Naive thymus-derived CD8-positive, alpha-beta T cell (primary cell): ENCODE measurements around the gene KIF6. TPM values are rescaled to one million over a fixed set of nuclear protein-coding genes. Genes with fewer than 3 reads are reported as not detected.

ENCODE experiments used
- ATAC-seq, 2 donors: fragments of 150-1000 bp; cut with Tn5 transposase in 1 of 2; sonication (Bioruptor Pico), chemical (Tn5 transposase) in 1 of 2; 1 replicate in 1 of 2; 2 replicates in 1 of 2; pipeline ENCODE4 v1.10.0; 2021; ENCODE audit warnings: mild to moderate bottlenecking in 2 of 2, moderate library complexity in 2 of 2
- POLR2A ChIA-PET: fragments of 350-600 bp; sonication (Branson Sonifier 250); formaldehyde crosslinking; loops from one replicate; lab custom pipeline; 2021; ENCODE audit warnings: antibody characterized with exemption; lab: Charles Lee
- DNase-seq, 10 donors: peaks; one replicate each; pipeline versions ENCODE4 v3.0.0 to v3.0.0-alpha.2; 2020 to 2022
- H3K27ac Mint-ChIP-seq, 10 donors: one replicate each; pipeline ENCODE4 v1.8.0; 2020 to 2022; ENCODE audit warnings: mild to moderate bottlenecking in 10 of 10, mixed read lengths in 10 of 10, moderate library complexity in 4 of 10, inconsistent platforms in 1 of 10
- H3K27me3 Mint-ChIP-seq, 5 donors: one replicate each; pipeline ENCODE4 v1.8.0; 2021 to 2022; ENCODE audit warnings: mixed read lengths in 5 of 5
- H3K36me3 Mint-ChIP-seq, 3 donors: one replicate each; pipeline ENCODE4 v1.8.0; 2020 to 2022; ENCODE audit warnings: mixed read lengths in 3 of 3, mild to moderate bottlenecking in 2 of 3, inconsistent platforms in 1 of 3
- H3K4me1 Mint-ChIP-seq, 4 donors: one replicate each; pipeline ENCODE4 v1.8.0; 2021 to 2022; ENCODE audit warnings: mixed read lengths in 4 of 4
- H3K4me3 Mint-ChIP-seq, 10 donors: one replicate each; pipeline ENCODE4 v1.8.0; 2020 to 2022; ENCODE audit warnings: mild to moderate bottlenecking in 10 of 10, mixed read lengths in 10 of 10, moderate library complexity in 6 of 10, inconsistent platforms in 1 of 10
- H3K9me3 Mint-ChIP-seq, 9 donors: one replicate each; pipeline ENCODE4 v1.8.0; 2020 to 2022; ENCODE audit warnings: mixed read lengths in 9 of 9, mild to moderate bottlenecking in 3 of 9, inconsistent platforms in 1 of 9, moderate library complexity in 1 of 9
- polyA plus RNA-seq, 3 donors: library from polyadenylated mRNA; unstranded; fragments of 300-500 nt; fragmentation: Illumina TruSeq; gene quantifications; one replicate each; pipeline ENCODE4 v1.2.3, GENCODE V29; 2021
- total RNA-seq, 8 experiments: library from RNA in 2 of 8; stranded (reverse) in 2 of 8; gene quantifications; one replicate each; pipeline ENCODE4 v1.2.3 and lab custom pipeline; 2021 to 2026

KIF6 gene
- total and polyA plus RNA-seq, 5 experiments from 2014 or later: 0.39 TPM; not detected in 4

DNA sequence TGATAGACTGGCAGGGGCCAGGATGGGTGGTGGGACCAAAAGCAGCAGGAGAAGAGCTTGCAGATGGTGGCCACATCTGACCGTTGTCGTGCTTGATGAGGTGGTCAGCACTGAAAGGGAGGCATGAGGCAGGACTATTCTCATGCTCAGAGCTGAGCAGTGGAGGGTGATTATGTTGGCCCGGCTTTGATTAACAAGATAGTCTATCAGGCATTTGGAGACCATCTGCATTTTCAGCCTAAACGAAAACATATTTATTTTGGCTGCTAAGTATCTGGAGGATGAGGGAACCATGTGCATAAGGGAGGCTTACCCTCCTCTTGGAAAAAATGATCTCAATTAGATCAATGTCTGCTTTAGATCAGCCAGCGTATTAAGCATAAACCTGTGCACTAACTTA lies 261.1 kb downstream of the KIF6 start:
- Mint-ChIP-seq H3K27ac (no peak overlapping the region), H3K4me1 (peaks cover 0 to 2% (median 0%) of the 10 kb centered on the region in 4 donors), H3K36me3 (peaks cover 0 to 2% (median 0%) of the 10 kb centered on the region in 3 donors), H3K27me3 (peaks cover 5 to 25% (median 16%) of the 10 kb centered on the region in 5 donors), H3K4me3 (no peak overlapping the region), H3K9me3 (peaks cover 3 to 21% (median 14%) of the 10 kb centered on the region in 9 donors)
- POLR2A ChIA-PET: no interaction called here
- DNase-seq (no peak), ATAC-seq (no peak)

- POLR2A ChIA-PET: no interaction called here
- ATAC-seq (no peak), DNase-seq (no peak)
- Mint-ChIP-seq H3K4me1 (no peaks in the 10 kb centered on the region), H3K36me3 (peaks cover 0 to 19% (median 0%) of the 10 kb centered on the region in 3 donors), H3K9me3 (peaks cover 4 to 14% (median 10%) of the 10 kb centered on the region in 9 donors), H3K27me3 (peaks cover 11 to 53% (median 27%) of the 10 kb centered on the region in 5 donors), H3K27ac (no peak overlapping the region), H3K4me3 (no peak overlapping the region)
Observed at GRCh38 chr6:39453956-39454524, 271.2 kb downstream of the KIF6 start.

DNA sequence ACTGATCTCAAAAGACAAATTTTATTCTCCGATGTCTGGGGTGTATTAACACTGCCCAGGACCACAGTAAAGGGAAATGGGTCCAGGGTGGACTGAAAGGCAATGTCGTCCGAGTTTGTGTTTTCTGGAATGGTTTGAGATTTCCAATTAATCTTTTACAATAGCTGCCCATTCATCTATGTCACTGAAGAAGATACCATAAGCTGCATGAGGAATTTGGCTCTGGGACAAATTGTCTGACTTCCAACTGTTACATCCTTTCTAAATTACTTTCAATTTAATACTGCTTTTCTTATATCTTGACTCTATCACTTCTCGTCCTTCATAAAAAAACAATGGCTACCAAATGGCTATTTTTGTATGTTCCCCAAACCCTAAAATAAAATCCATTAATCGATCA lies 272.0 kb downstream of the KIF6 start:
- DNase-seq (no peak), ATAC-seq (no peak)
- peaks cover 0 to 19% (median 0%) of the 10 kb centered on the region in 3 donors for H3K36me3 Mint-ChIP-seq
- no peaks in the 10 kb centered on the region for H3K4me1 Mint-ChIP-seq
- H3K27ac Mint-ChIP-seq: no peak overlapping the region
- POLR2A ChIA-PET: no interaction called here
- H3K9me3 Mint-ChIP-seq: peaks cover 4 to 14% (median 10%) of the 10 kb centered on the region in 9 donors
- no peak overlapping the region for H3K4me3 Mint-ChIP-seq
- peaks cover 14 to 61% (median 33%) of the 10 kb centered on the region in 5 donors for H3K27me3 Mint-ChIP-seq

DNA sequence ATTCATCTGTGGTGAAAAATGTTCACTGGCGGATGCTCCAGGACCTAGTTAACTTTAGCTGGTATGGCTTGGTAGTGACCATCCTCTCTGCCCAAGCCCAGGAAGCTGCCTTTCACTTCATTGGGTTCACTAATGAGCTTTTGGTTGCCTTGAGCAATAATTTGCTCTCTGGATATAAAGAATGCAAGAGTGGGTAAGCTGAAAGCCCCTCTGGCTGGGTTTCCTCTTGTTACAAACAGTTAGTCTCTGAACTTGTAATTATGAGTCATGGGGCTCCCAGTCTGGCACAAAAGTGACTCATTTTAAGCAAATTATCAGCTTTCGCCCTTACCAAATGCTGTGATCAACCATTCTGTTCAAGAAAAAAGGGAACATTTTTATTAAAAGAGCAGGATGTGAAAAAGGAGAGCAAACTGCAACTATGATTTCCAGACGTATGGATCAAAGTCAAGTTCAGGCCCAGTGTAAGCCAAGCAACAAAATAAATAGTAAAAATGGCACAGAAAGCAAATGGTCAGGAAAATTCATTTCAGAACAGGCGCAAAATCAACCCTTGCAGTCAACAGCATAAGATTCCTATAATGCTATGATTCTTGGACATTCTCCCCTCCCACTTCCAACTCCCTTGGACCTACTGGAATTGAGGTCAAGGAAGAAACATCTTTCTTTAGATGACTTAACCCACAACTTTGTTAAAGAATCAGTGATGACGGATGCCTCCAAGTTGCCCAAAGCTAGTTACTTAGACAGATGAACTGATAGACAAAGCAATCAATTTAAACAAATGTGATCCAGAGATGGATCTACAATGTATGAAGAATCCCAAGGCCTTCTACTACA lies 272.7 kb downstream of the KIF6 start:
- H3K27me3 Mint-ChIP-seq: peaks cover 14 to 68% (median 37%) of the 10 kb centered on the region in 5 donors
- no peak overlapping the region for H3K4me3 Mint-ChIP-seq
- peaks cover 0 to 19% (median 0%) of the 10 kb centered on the region in 3 donors for H3K36me3 Mint-ChIP-seq
- DNase-seq (no peak), ATAC-seq (no peak)
- H3K27ac Mint-ChIP-seq: no peak overlapping the region
- no peaks in the 10 kb centered on the region for H3K4me1 Mint-ChIP-seq
- peaks cover 4 to 14% (median 10%) of the 10 kb centered on the region in 9 donors for H3K9me3 Mint-ChIP-seq
- POLR2A ChIA-PET: no interaction called here

DNA sequence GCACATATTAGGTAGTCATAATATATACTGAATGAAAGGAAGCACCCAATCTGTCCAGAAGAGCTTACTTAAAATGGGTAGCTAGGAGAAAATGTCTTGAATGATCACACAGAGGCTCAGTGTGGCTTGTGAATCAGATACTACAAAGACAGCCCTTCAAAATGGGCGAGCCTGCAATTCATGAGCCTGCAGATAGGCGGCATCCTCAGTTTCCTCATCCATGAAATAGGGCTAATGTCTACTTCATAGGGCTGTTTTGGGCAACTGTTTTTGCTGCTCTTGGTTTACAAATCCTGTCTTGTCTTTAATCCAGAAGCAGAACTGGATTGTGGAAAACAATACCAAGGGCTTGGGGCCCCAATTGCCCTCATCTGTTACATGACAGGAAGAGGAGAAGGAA lies 273.4 kb downstream of the KIF6 start:
- DNase-seq (no peak), ATAC-seq (no peak)
- no peaks in the 10 kb centered on the region for H3K4me1 Mint-ChIP-seq
- peaks cover 4 to 14% (median 10%) of the 10 kb centered on the region in 9 donors for H3K9me3 Mint-ChIP-seq
- no peak overlapping the region for H3K4me3 Mint-ChIP-seq
- H3K27me3 Mint-ChIP-seq: peaks cover 14 to 71% (median 37%) of the 10 kb centered on the region in 5 donors
- H3K27ac Mint-ChIP-seq: no peak overlapping the region
- POLR2A ChIA-PET: no interaction called here
- peaks cover 0 to 19% (median 0%) of the 10 kb centered on the region in 3 donors for H3K36me3 Mint-ChIP-seq

- DNase-seq (no peak), ATAC-seq (no peak)
- H3K4me1 Mint-ChIP-seq: no peaks in the 10 kb centered on the region
- peaks cover 15 to 66% (median 38%) of the 10 kb centered on the region in 5 donors for H3K27me3 Mint-ChIP-seq
- peaks cover under 1 to 10% (median 5%) of the 10 kb centered on the region in 9 donors for H3K9me3 Mint-ChIP-seq
- H3K4me3 Mint-ChIP-seq: no peak overlapping the region
- no peak overlapping the region for H3K27ac Mint-ChIP-seq
- peaks cover 0 to 16% (median 0%) of the 10 kb centered on the region in 3 donors for H3K36me3 Mint-ChIP-seq
- POLR2A ChIA-PET: no interaction called here
Observed at GRCh38 chr6:39449022-39449421, 276.2 kb downstream of the KIF6 start.

DNA sequence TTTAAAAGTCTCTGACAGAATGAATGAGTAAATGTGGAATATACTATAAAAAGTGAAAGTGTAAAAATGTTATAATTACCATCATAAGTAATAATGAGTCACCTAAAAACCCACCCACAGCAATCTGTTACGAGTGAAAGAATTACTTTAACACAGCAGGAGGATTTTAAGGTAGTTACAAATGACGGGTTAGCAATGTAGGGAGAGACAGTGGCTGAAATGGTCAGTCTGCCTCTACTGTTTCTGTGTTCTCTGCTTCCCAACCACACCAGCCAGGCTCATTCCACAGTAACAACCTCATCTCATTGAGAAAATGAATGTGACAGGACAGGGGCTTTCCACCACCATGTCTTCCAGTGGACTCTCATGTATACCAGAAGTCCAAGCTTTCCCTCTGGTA lies 278.3 kb downstream of the KIF6 start:
- ATAC-seq: no peak
- DNase-seq: no peak
- H3K36me3 Mint-ChIP-seq: no peaks in the 10 kb centered on the region
- H3K4me1 Mint-ChIP-seq: no peaks in the 10 kb centered on the region
- POLR2A ChIA-PET: no interaction called here
- no peaks in the 10 kb centered on the region for H3K9me3 Mint-ChIP-seq
- H3K27me3 Mint-ChIP-seq: peaks cover 11 to 45% (median 28%) of the 10 kb centered on the region in 5 donors
- no peak overlapping the region for H3K27ac Mint-ChIP-seq
- H3K4me3 Mint-ChIP-seq: no peak overlapping the region

GRCh38 chr6:39445667-39446066 lies 279.5 kb downstream of the KIF6 start:
- H3K27me3 Mint-ChIP-seq: peaks cover 13 to 32% (median 26%) of the 10 kb centered on the region in 5 donors
- no peak overlapping the region for H3K4me3 Mint-ChIP-seq
- no peaks in the 10 kb centered on the region for H3K4me1 Mint-ChIP-seq
- no peaks in the 10 kb centered on the region for H3K9me3 Mint-ChIP-seq
- DNase-seq (no peak), ATAC-seq (no peak)
- no peaks in the 10 kb centered on the region for H3K36me3 Mint-ChIP-seq
- POLR2A ChIA-PET: no interaction called here
- H3K27ac Mint-ChIP-seq: peak overlapping the region in 1 of 10 donors; percentile 4

GRCh38 chr6:39444479-39445019 lies 280.7 kb downstream of the KIF6 start:
- POLR2A ChIA-PET: no interaction called here
- Mint-ChIP-seq H3K4me1 (no peaks in the 10 kb centered on the region), H3K4me3 (no peak overlapping the region), H3K27ac (no peak overlapping the region), H3K9me3 (no peaks in the 10 kb centered on the region), H3K27me3 (peaks cover 14 to 28% (median 24%) of the 10 kb centered on the region in 5 donors), H3K36me3 (no peaks in the 10 kb centered on the region)
- ATAC-seq (no peak), DNase-seq (no peak)

DNA sequence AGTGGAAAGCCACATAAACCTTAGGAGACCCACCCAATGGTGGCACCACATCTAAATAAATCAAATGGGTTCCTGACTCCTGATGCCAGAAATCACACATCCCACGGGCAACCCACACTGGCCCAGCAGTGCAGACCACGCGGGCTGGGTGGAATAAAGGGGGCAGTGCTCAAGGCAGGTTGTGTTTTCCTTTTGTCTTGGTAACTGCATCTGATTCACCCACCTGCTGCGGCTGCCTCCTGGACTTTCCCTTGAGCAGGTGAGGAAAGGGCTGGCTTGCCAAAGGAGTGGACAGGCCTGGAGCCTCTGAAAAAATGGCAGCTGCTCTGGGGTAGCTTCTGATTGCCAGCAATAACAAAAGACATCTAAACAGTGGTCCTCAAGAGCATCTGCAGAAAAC lies 283.2 kb downstream of the KIF6 start:
- DNase-seq: no peak
- Mint-ChIP-seq H3K27ac (no peak overlapping the region), H3K27me3 (peaks cover 0 to 12% (median 6%) of the 10 kb centered on the region in 5 donors), H3K9me3 (peaks cover 0 to 2% (median 0%) of the 10 kb centered on the region in 9 donors), H3K36me3 (peaks cover 0 to 3% (median 0%) of the 10 kb centered on the region in 3 donors), H3K4me3 (no peak overlapping the region), H3K4me1 (no peaks in the 10 kb centered on the region)
- POLR2A ChIA-PET: no interaction called here
- ATAC-seq: no peak

GRCh38 chr6:39441301-39441700 lies 283.9 kb downstream of the KIF6 start:
- H3K27ac Mint-ChIP-seq: no peak overlapping the region
- peaks cover 0 to 3% (median 0%) of the 10 kb centered on the region in 3 donors for H3K36me3 Mint-ChIP-seq
- POLR2A ChIA-PET: no interaction called here
- ATAC-seq: no peak
- H3K9me3 Mint-ChIP-seq: peaks cover 0 to 4% (median 0%) of the 10 kb centered on the region in 9 donors
- peaks cover 0 to 12% (median 6%) of the 10 kb centered on the region in 5 donors for H3K27me3 Mint-ChIP-seq
- H3K4me3 Mint-ChIP-seq: no peak overlapping the region
- no peak for DNase-seq
- H3K4me1 Mint-ChIP-seq: no peaks in the 10 kb centered on the region

- Mint-ChIP-seq H3K27ac (no peak overlapping the region), H3K36me3 (peaks cover 0 to 3% (median 0%) of the 10 kb centered on the region in 3 donors), H3K4me1 (no peaks in the 10 kb centered on the region), H3K9me3 (peaks cover 0 to 5% (median 0%) of the 10 kb centered on the region in 9 donors), H3K27me3 (peaks cover 0 to 6% (median 5%) of the 10 kb centered on the region in 5 donors), H3K4me3 (no peak overlapping the region)
- ATAC-seq (no peak), DNase-seq (no peak)
- POLR2A ChIA-PET: no interaction called here
Observed at GRCh38 chr6:39440039-39440426, 285.2 kb downstream of the KIF6 start.
